Subcutaneous adipose tissue (tissue), 4 donors: Measurements from ENCODE around the gene LTA. TPM values are rescaled to one million over a fixed set of nuclear protein-coding genes. Genes with fewer than 3 reads are reported as not detected.

Experiments
- CTCF ChIP-seq: fragments of 450-650 bp; IDR thresholded peaks from one replicate; pipeline ENCODE4 v1.5.1; 2016; ENCODE audit warnings: low read depth, mild to moderate bottlenecking, control low read depth, antibody characterized with exemption, moderate library complexity
- total RNA-seq, 4 donors: library from RNA; depleted of rRNA; stranded (reverse); fragments of >200 nt; gene quantifications; one replicate each; pipeline ENCODE4 v1.1.0, GENCODE V29; 2016

Gene LTA
- total RNA-seq, 4 donors from 2014 or later, result not detected

GRCh38 chr6:31610968-31611367 is 38.9 kb downstream of the LTA start:
- no peak for TF ChIP-seq CTCF

- no peak for TF ChIP-seq CTCF
Observed at GRCh38 chr6:31614075-31614619, 42.1 kb downstream of the LTA start.

GRCh38 chr6:31614684-31615578 is 42.8 kb downstream of the LTA start, which contains the start of gene AIF1:
AIF1 (plus strand) TSS chr6:31615234; CDS start chr6:31615330, 96 bp downstream.
- TF ChIP-seq CTCF, result no peak

- no peak for TF ChIP-seq CTCF
Observed at GRCh38 chr6:31615748-31616147, 43.7 kb downstream of the LTA start.

- no peak for TF ChIP-seq CTCF
Observed at GRCh38 chr6:31617010-31617409, 44.9 kb downstream of the LTA start.

GRCh38 chr6:31619805-31620585 is 47.9 kb downstream of the LTA start:
- no peak for TF ChIP-seq CTCF
